Measurements from ENCODE around the gene CHFR. TPM values are rescaled to one million over a fixed set of nuclear protein-coding genes. Genes with fewer than 3 reads are reported as not detected.
"Not testable (repeated sequence)": the region's sequence is repeated elsewhere in the genome, so short reads cannot be mapped to it uniquely, and the experiment has no call there.

CHFR gene
- total RNA-seq, 1 experiment from 2014 or later, result 53.3 TPM

GRCh38 chr12:132858718-132859266, 28.6 kb downstream of the CHFR start:
- no peak overlapping the region for H3K14ac ChIP-seq (ENCODE audit: insufficient read depth, low read length)
- H2BK15ac ChIP-seq (ENCODE audit: low read depth, low read length), result no peak overlapping the region
- DNase-seq, result no peak
- no peak overlapping the region for H3K4me2 ChIP-seq (ENCODE audit: insufficient read depth, insufficient read length, low read length)
- no peaks in the 10 kb centered on the region for H3K79me2 ChIP-seq (ENCODE audit: insufficient read depth, low read length)
- no peaks in the 10 kb centered on the region for H3K23me2 ChIP-seq (ENCODE audit: insufficient read length, low read depth, low read length, poor library complexity, severe bottlenecking)
- H4K5ac ChIP-seq (ENCODE audit: insufficient read length, low read depth, low read length), result no peak overlapping the region
- Mint-ChIP-seq H3K9me3 (no peaks in the 10 kb centered on the region), H3K27me3 (ENCODE audit: low read depth) (no peaks in the 10 kb centered on the region; the same call in 1 of the 2 replicates), H3K4me3 (no peak overlapping the region), H3K27ac (0 out of 7 replicates have a peak overlapping the region, but pooled peaks of 1 of the 3 experiments have one; percentile 81), H3K4me1 (no peaks in the 10 kb centered on the region), H3K36me3 (ENCODE audit: insufficient read depth in 1 of 3, low read depth in 3 of 3) (peaks cover 37 to 67% (median 56%) of the 10 kb centered on the region in 3 experiments)
- WGBS (ENCODE audit: extremely low coverage, insufficient read length, low lambda C conversion rate), result no CpG with 5 or more reads among the region's 18 CpGs
- no peak overlapping the region for H3K9ac ChIP-seq (ENCODE audit: extremely low read depth, insufficient read length, low read length)
- H4K20me1 ChIP-seq (ENCODE audit: control insufficient read depth, insufficient read depth, insufficient read length), result no peaks in the 10 kb centered on the region
- no peaks in the 10 kb centered on the region for H3K9me3 ChIP-seq (ENCODE audit: control insufficient read depth, low read depth, low read length)
- no peak overlapping the region for H2AFZ ChIP-seq (ENCODE audit: low read length)
- H2AK5ac ChIP-seq (ENCODE audit: insufficient read length, low read length), result no peak overlapping the region
- no peaks in the 10 kb centered on the region for H3K79me1 ChIP-seq (ENCODE audit: insufficient read depth, low read depth, low read length, poor library complexity, severe bottlenecking)
- no peaks in the 10 kb centered on the region for H3K4me1 ChIP-seq (ENCODE audit: insufficient read depth, low read length)
- no peak overlapping the region for H3K18ac ChIP-seq (ENCODE audit: insufficient read length, low read depth, low read length)
- no peak for TF ChIP-seq CTCF (conservative IDR thresholded peaks at IDR 0.05)
- no peaks in the 10 kb centered on the region for H3K27me3 ChIP-seq (ENCODE audit: insufficient read depth, low read length)
- no peak overlapping the region for H3K56ac ChIP-seq (ENCODE audit: insufficient read length, low read depth, low read length)
- H4K8ac ChIP-seq (replicated peaks; ENCODE audit: insufficient read length, low read depth, low read length), result no peak overlapping the region
- no peak overlapping the region for H4K91ac ChIP-seq (ENCODE audit: insufficient read length, low read depth, low read length)
- no peak overlapping the region for H2BK12ac ChIP-seq (ENCODE audit: insufficient read length, low read depth, low read length)
- no peak overlapping the region for H2BK120ac ChIP-seq (ENCODE audit: low read depth, low read length, poor library complexity, severe bottlenecking)
- H3K4ac ChIP-seq (ENCODE audit: low read depth, low read length), result no peak overlapping the region
- H3K23ac ChIP-seq (ENCODE audit: insufficient read length, low read depth, low read length), result no peak overlapping the region
- no peak overlapping the region for H2BK5ac ChIP-seq (ENCODE audit: insufficient read length, low read length)
- H2BK20ac ChIP-seq (ENCODE audit: low read depth, low read length, poor library complexity, severe bottlenecking), result no peak overlapping the region
- no peak overlapping the region for H3T11ph ChIP-seq (ENCODE audit: low read length)
- H3K27ac ChIP-seq (ENCODE audit: insufficient read length, low read depth, low read length), result no peak overlapping the region

- H3K9me3 ChIP-seq (ENCODE audit: control insufficient read depth, low read depth, low read length); H2BK20ac ChIP-seq (ENCODE audit: low read depth, low read length, poor library complexity, severe bottlenecking); H3K14ac ChIP-seq (ENCODE audit: insufficient read depth, low read length); H3K27me3 ChIP-seq (ENCODE audit: insufficient read depth, low read length); H3K79me1 ChIP-seq (ENCODE audit: insufficient read depth, low read depth, low read length, poor library complexity, severe bottlenecking); H3K27me3 Mint-ChIP-seq (ENCODE audit: low read depth); H3K4me3 Mint-ChIP-seq; H3T11ph ChIP-seq (ENCODE audit: low read length); H2AK5ac ChIP-seq (ENCODE audit: insufficient read length, low read length); H4K8ac ChIP-seq (replicated peaks; ENCODE audit: insufficient read length, low read depth, low read length); H3K4me1 Mint-ChIP-seq; H3K9me3 Mint-ChIP-seq; H2BK12ac ChIP-seq (ENCODE audit: insufficient read length, low read depth, low read length); H3K23ac ChIP-seq (ENCODE audit: insufficient read length, low read depth, low read length); H2BK5ac ChIP-seq (ENCODE audit: insufficient read length, low read length); H3K18ac ChIP-seq (ENCODE audit: insufficient read length, low read depth, low read length); H3K4me2 ChIP-seq (ENCODE audit: insufficient read depth, insufficient read length, low read length); H3K4me1 ChIP-seq (ENCODE audit: insufficient read depth, low read length); H3K27ac Mint-ChIP-seq; DNase-seq; H3K27ac ChIP-seq (ENCODE audit: insufficient read length, low read depth, low read length); H4K20me1 ChIP-seq (ENCODE audit: control insufficient read depth, insufficient read depth, insufficient read length); H2BK120ac ChIP-seq (ENCODE audit: low read depth, low read length, poor library complexity, severe bottlenecking); H4K91ac ChIP-seq (ENCODE audit: insufficient read length, low read depth, low read length); H3K23me2 ChIP-seq (ENCODE audit: insufficient read length, low read depth, low read length, poor library complexity, severe bottlenecking); H3K79me2 ChIP-seq (ENCODE audit: insufficient read depth, low read length); H2BK15ac ChIP-seq (ENCODE audit: low read depth, low read length); H3K56ac ChIP-seq (ENCODE audit: insufficient read length, low read depth, low read length); H2AFZ ChIP-seq (ENCODE audit: low read length); H4K5ac ChIP-seq (ENCODE audit: insufficient read length, low read depth, low read length); H3K4ac ChIP-seq (ENCODE audit: low read depth, low read length); H3K9ac ChIP-seq (ENCODE audit: extremely low read depth, insufficient read length, low read length): not testable (repeated sequence)
- no CpG with 5 or more reads among the region's 21 CpGs for whole genome bisulfite sequencing (ENCODE audit: extremely low coverage, insufficient read length, low lambda C conversion rate)
- H3K36me3 Mint-ChIP-seq (ENCODE audit: insufficient read depth in 1 of 3, low read depth in 3 of 3), result peaks cover 41 to 77% (median 59%) of the 10 kb centered on the region in 3 experiments
These were observed 30.4 kb downstream of the CHFR start for GRCh38 chr12:132857019-132857418.

Data from H9 (cell line).